HG02571 (cell line): Measurements from ENCODE around the gene HIGD1B.

Source experiments
- ATAC-seq: cut with Tn5 transposase; IDR thresholded peaks from one replicate; pipeline ENCODE4 v1.9.1; 2021; ENCODE audit warnings: mild to moderate bottlenecking, moderate library complexity; ENCODE audit not compliant: unreplicated experiment

HIGD1B gene

GRCh38 chr17:44875761-44876160 is 28.1 kb downstream of the HIGD1B start:
- no peak for ATAC-seq

- ATAC-seq, result no peak
Measured at GRCh38 chr17:44877121-44877520, 29.4 kb downstream of the HIGD1B start.

- ATAC-seq, result no peak
Measured at GRCh38 chr17:44878627-44879221, 31.0 kb downstream of the HIGD1B start.

- ATAC-seq, result no peak
Measured at GRCh38 chr17:44879376-44879775, 31.7 kb downstream of the HIGD1B start.

GRCh38 chr17:44880062-44880461 is 32.4 kb downstream of the HIGD1B start:
- no peak for ATAC-seq

GRCh38 chr17:44881145-44881544 is 33.5 kb downstream of the HIGD1B start:
- no peak for ATAC-seq

- ATAC-seq, result no peak
Measured at GRCh38 chr17:44884941-44885340, 37.3 kb downstream of the HIGD1B start.

- ATAC-seq, result no peak
Measured at GRCh38 chr17:44887016-44887415, 39.3 kb downstream of the HIGD1B start.

GRCh38 chr17:44887971-44888954 is 40.6 kb downstream of the HIGD1B start:
- no peak for ATAC-seq

- no peak for ATAC-seq
Measured at GRCh38 chr17:44889003-44889402, 41.3 kb downstream of the HIGD1B start.

GRCh38 chr17:44892250-44892649 is 44.6 kb downstream of the HIGD1B start:
- ATAC-seq, result no peak

- no peak for ATAC-seq
Measured at GRCh38 chr17:44894642-44895041, 47.0 kb downstream of the HIGD1B start.

GRCh38 chr17:44898768-44899073 is 51.0 kb downstream of the HIGD1B start:
- ATAC-seq, result no peak

GRCh38 chr17:44899074-44899782 is 51.5 kb downstream of the HIGD1B start, which contains the start of gene EFTUD2:
Gene EFTUD2 (minus strand): TSS chr17:44899445. CDS start chr17:44894521, 4,924 bp downstream.
- ATAC-seq, result peak; percentile 62
